ENCODE data around the gene PCDHGA5.

PCDHGA5 gene

GRCh38 chr5:141356133-141356532 is 7.8 kb upstream of the PCDHGA5 start:
- Histone ChIP-seq H3K36me3 (ENCODE audit: insufficient read depth, low read depth, low read length) (no peaks in the 10 kb centered on the region; the same call in 1 of the 2 replicates), H3K9me3 (ENCODE audit: insufficient read depth, low read depth, low read length) (peaks cover 71% of the 10 kb centered on the region), H3K27me3 (ENCODE audit: insufficient read depth, low read length) (no peaks in the 10 kb centered on the region), H3K9ac (ENCODE audit: low read depth, low read length) (no peak overlapping the region), H3K4me3 (ENCODE audit: low read length) (no peak overlapping the region), H3K27ac (ENCODE audit: low read length) (no peak overlapping the region), H3K4me1 (ENCODE audit: insufficient read depth, low read length) (no peaks in the 10 kb centered on the region)

- Histone ChIP-seq H3K36me3 (ENCODE audit: insufficient read depth, low read depth, low read length) (no peaks in the 10 kb centered on the region; the same call in 1 of the 2 replicates), H3K27me3 (ENCODE audit: insufficient read depth, low read length) (no peaks in the 10 kb centered on the region), H3K9ac (ENCODE audit: low read depth, low read length) (no peak overlapping the region), H3K4me3 (ENCODE audit: low read length) (no peak overlapping the region), H3K27ac (ENCODE audit: low read length) (no peak overlapping the region), H3K9me3 (ENCODE audit: insufficient read depth, low read depth, low read length) (peaks cover 70% of the 10 kb centered on the region), H3K4me1 (ENCODE audit: insufficient read depth, low read length) (no peaks in the 10 kb centered on the region)
Observed at GRCh38 chr5:141356950-141357349, 7.0 kb upstream of the PCDHGA5 start.

- no peaks in the 10 kb centered on the region for H3K4me1 ChIP-seq (ENCODE audit: insufficient read depth, low read length)
- no peak within 1 kb of the TSS for H3K9ac ChIP-seq (ENCODE audit: low read depth, low read length)
- H3K27me3 ChIP-seq (ENCODE audit: insufficient read depth, low read length) = no peaks in the 10 kb centered on the region
- peaks cover 76% of the 10 kb centered on the region for H3K9me3 ChIP-seq (ENCODE audit: insufficient read depth, low read depth, low read length)
- peak within 1 kb of the TSS; percentile 44; the same call in 1 of the 2 replicates for H3K4me3 ChIP-seq (ENCODE audit: low read length)
- no peaks in the 10 kb centered on the region; the same call in 1 of the 2 replicates for H3K36me3 ChIP-seq (ENCODE audit: insufficient read depth, low read depth, low read length)
- no peak within 1 kb of the TSS for H3K27ac ChIP-seq (ENCODE audit: low read length)
Observed at GRCh38 chr5:141359790-141360426, 4.1 kb upstream of the PCDHGA5 start, which contains the start of gene PCDHGB2. Gene PCDHGB2, plus strand, starts transcription at chr5:141359994. Its CDS starts 142 bp downstream, at chr5:141360136.

GRCh38 chr5:141360685-141361084 is 3.3 kb upstream of the PCDHGA5 start:
- no peaks in the 10 kb centered on the region for H3K27me3 ChIP-seq (ENCODE audit: insufficient read depth, low read length)
- no peaks in the 10 kb centered on the region for H3K4me1 ChIP-seq (ENCODE audit: insufficient read depth, low read length)
- peaks cover 76% of the 10 kb centered on the region for H3K9me3 ChIP-seq (ENCODE audit: insufficient read depth, low read depth, low read length)
- H3K9ac ChIP-seq (ENCODE audit: low read depth, low read length) = no peak overlapping the region
- no peaks in the 10 kb centered on the region; the same call in 1 of the 2 replicates for H3K36me3 ChIP-seq (ENCODE audit: insufficient read depth, low read depth, low read length)
- H3K4me3 ChIP-seq (ENCODE audit: low read length) = no peak overlapping the region
- no peak overlapping the region for H3K27ac ChIP-seq (ENCODE audit: low read length)

GRCh38 chr5:141362719-141363118 is 1.2 kb upstream of the PCDHGA5 start:
- Histone ChIP-seq H3K9me3 (ENCODE audit: insufficient read depth, low read depth, low read length) (peaks cover 75% of the 10 kb centered on the region), H3K36me3 (ENCODE audit: insufficient read depth, low read depth, low read length) (no peaks in the 10 kb centered on the region; the same call in 1 of the 2 replicates), H3K9ac (ENCODE audit: low read depth, low read length) (no peak overlapping the region), H3K4me1 (ENCODE audit: insufficient read depth, low read length) (no peaks in the 10 kb centered on the region), H3K4me3 (ENCODE audit: low read length) (peak overlapping the region; percentile 23; the same call in 1 of the 2 replicates), H3K27ac (ENCODE audit: low read length) (no peak overlapping the region), H3K27me3 (ENCODE audit: insufficient read depth, low read length) (no peaks in the 10 kb centered on the region)

GRCh38 chr5:141366016-141366896 is 2.3 kb downstream of the PCDHGA5 start:
- Histone ChIP-seq H3K4me1 (ENCODE audit: insufficient read depth, low read length) (no peaks in the 10 kb centered on the region), H3K27ac (ENCODE audit: low read length) (no peak overlapping the region), H3K4me3 (ENCODE audit: low read length) (no peak overlapping the region), H3K9me3 (ENCODE audit: insufficient read depth, low read depth, low read length) (peaks cover 69% of the 10 kb centered on the region), H3K36me3 (ENCODE audit: insufficient read depth, low read depth, low read length) (no peaks in the 10 kb centered on the region; the same call in 1 of the 2 replicates), H3K9ac (ENCODE audit: low read depth, low read length) (no peak overlapping the region), H3K27me3 (ENCODE audit: insufficient read depth, low read length) (no peaks in the 10 kb centered on the region)

GRCh38 chr5:141369994-141370848 is 6.3 kb downstream of the PCDHGA5 start, which contains the start of gene PCDHGB3:
Gene PCDHGB3, plus strand, starts transcription at chr5:141370242. Its CDS starts 153 bp downstream, at chr5:141370395.
- Histone ChIP-seq H3K4me1 (ENCODE audit: insufficient read depth, low read length) (no peaks in the 10 kb centered on the region), H3K9ac (ENCODE audit: low read depth, low read length) (no peak within 1 kb of the TSS), H3K9me3 (ENCODE audit: insufficient read depth, low read depth, low read length) (peaks cover 73% of the 10 kb centered on the region), H3K36me3 (ENCODE audit: insufficient read depth, low read depth, low read length) (no peaks in the 10 kb centered on the region; the same call in 1 of the 2 replicates), H3K27ac (ENCODE audit: low read length) (no peak within 1 kb of the TSS), H3K4me3 (ENCODE audit: low read length) (no peak within 1 kb of the TSS; the same call in 1 of the 2 replicates), H3K27me3 (ENCODE audit: insufficient read depth, low read length) (no peaks in the 10 kb centered on the region)

- Histone ChIP-seq H3K27ac (ENCODE audit: low read length) (no peak overlapping the region), H3K9me3 (ENCODE audit: insufficient read depth, low read depth, low read length) (peaks cover 67% of the 10 kb centered on the region), H3K27me3 (ENCODE audit: insufficient read depth, low read length) (no peaks in the 10 kb centered on the region), H3K4me1 (ENCODE audit: insufficient read depth, low read length) (no peaks in the 10 kb centered on the region), H3K36me3 (ENCODE audit: insufficient read depth, low read depth, low read length) (no peaks in the 10 kb centered on the region), H3K4me3 (ENCODE audit: low read length) (no peak overlapping the region; the same call in 1 of the 2 replicates), H3K9ac (ENCODE audit: low read depth, low read length) (no peak overlapping the region)
Observed at GRCh38 chr5:141371572-141372475, 7.9 kb downstream of the PCDHGA5 start.

GRCh38 chr5:141373673-141374317 is 9.8 kb downstream of the PCDHGA5 start, which contains the start of gene PCDHGA6:
Gene PCDHGA6, plus strand, starts transcription at chr5:141373891. Its CDS starts 193 bp downstream, at chr5:141374084.
- Histone ChIP-seq H3K4me1 (ENCODE audit: insufficient read depth, low read length) (no peaks in the 10 kb centered on the region), H3K36me3 (ENCODE audit: insufficient read depth, low read depth, low read length) (no peaks in the 10 kb centered on the region), H3K27me3 (ENCODE audit: insufficient read depth, low read length) (no peaks in the 10 kb centered on the region), H3K9me3 (ENCODE audit: insufficient read depth, low read depth, low read length) (peaks cover 74% of the 10 kb centered on the region), H3K4me3 (ENCODE audit: low read length) (no peak within 1 kb of the TSS), H3K27ac (ENCODE audit: low read length) (no peak within 1 kb of the TSS), H3K9ac (ENCODE audit: low read depth, low read length) (no peak within 1 kb of the TSS)

- H3K27me3 ChIP-seq (ENCODE audit: insufficient read depth, low read length) = no peaks in the 10 kb centered on the region
- H3K36me3 ChIP-seq (ENCODE audit: insufficient read depth, low read depth, low read length) = no peaks in the 10 kb centered on the region
- H3K27ac ChIP-seq (ENCODE audit: low read length) = no peak overlapping the region
- no peaks in the 10 kb centered on the region for H3K4me1 ChIP-seq (ENCODE audit: insufficient read depth, low read length)
- no peak overlapping the region for H3K9ac ChIP-seq (ENCODE audit: low read depth, low read length)
- H3K4me3 ChIP-seq (ENCODE audit: low read length) = no peak overlapping the region
- peaks cover 76% of the 10 kb centered on the region for H3K9me3 ChIP-seq (ENCODE audit: insufficient read depth, low read depth, low read length)
Observed at GRCh38 chr5:141374627-141375026, 10.7 kb downstream of the PCDHGA5 start.
